ENCODE measurements around the gene KSR1.
"Not testable (repeated sequence)": the region's sequence is repeated elsewhere in the genome, so short reads cannot be mapped to it uniquely, and the experiment has no call there.

The KSR1 gene

DNA sequence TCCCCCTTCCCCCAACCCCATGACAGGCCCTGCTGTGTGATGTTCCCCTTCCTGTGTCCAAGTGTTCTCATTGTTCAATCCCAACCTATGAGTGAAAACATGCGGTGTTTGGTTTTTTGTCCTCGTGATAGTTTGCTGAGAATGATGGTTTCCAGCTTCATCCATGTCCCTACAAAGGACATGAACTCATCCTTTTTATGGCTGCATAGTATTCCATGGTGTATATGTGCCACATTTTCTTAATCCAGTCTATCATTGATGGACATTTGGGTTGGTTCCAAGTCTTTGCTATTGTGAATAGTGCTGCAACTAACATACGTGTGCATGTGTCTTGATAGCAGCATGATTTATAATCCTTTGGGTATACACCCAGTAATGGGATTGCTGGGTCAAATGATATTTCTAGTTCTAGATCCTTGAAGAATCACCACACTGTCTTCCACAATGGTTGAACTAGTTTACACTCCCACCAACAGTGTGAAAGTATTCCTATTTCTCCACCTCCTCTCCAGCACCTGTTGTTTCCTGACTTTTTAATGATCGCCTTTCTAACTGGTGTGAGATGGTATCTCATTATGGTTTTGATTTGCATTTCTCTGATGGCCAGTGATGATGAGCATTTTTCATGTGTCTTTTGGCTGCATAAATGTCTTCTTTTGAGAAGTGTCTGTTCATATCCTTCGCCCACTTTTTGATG, 28.9 kb upstream of the KSR1 start:
- not testable (repeated sequence) for DNase-seq

DNA sequence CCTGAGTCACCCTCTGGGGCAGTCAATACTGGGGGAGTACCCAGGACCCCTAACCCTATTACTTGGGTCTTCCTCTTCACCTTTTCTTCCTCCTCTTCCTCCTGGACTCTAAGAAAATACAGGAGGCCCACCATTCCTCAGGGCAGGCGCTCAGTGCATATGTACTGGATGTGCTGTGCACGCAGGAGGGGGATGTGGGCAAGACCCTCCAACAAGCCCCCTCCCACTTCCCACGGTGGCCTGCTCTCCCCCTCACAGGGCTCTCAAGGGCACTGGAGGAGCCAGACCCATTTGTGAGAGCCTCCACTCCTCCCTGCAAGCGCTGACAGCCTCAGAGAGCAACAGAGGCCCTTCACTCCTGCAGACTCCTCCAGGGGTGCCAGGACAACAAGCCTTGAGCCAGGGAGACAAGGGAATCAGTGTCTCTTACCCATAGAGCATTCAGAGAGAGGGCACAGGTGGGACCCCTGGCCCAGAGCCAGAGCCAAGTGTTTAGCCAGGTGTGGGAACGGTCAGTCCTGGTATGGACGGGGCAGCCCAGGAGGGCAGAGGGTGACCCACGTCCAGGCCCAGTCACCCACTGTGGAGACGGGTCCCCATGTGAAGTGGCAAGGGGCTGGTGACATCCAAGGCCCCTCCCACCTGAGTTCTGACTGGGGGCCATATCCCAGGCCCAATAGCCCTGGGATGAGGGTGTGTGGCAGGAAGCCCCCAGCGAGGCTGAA, 27.3 kb upstream of the KSR1 start:
- no peak for DNase-seq

DNA sequence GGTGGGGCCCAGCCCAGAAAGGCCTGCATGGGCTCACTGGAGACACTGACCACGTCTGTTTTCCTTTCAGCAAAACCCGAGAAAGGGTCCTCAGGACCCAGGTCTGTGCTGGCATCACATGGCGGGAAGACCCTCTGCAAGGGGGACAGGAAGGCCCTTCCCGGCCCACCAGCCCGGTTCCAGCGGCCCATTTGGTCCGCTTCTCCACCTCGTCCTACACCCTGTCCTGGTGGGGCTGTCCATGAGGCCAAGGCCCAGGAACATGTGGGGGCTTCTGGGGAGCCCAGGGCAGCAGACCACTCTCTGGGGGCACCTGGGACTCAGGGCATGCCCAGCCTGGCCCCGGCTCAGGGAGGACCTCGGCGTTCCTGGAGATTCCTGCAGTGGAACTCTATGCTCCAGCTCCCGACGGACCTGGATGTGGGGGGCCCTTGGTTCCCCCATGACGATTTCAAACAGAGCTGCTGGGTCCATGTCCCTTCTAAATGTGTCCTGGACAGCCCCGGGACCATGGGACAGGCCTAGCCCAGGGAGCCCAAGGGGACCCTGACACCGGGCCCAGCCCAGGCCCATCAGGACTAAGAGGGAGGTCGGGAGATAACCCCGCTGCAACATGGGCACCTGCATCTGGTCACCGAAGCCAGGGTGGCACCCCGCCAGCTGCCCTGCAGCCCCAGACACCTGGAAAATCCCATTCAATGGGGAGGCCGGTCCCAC, 26.4 kb upstream of the KSR1 start:
- no peak for DNase-seq

DNA sequence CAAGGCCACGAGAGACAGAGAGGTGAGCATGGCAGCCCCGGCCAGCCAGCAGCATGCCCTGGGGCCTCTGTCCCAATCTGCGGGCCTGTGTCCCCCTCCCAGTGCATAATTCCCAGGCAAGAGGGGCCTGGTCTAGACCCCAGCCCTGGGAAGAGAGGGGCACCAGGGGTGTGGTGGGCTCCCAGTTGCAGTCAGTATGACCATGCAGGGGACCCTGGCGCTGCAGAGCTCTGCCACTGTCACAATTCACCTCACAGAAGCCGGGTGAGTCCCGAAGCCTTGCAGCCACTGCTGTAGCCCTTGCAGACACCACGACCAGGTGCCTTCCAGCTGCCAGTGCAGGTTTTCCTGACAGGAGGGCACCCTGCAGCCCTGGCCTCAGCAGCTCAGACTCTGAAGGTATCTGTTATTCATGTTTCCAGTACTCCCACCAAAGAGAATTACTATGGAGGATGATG, 25.8 kb upstream of the KSR1 start:
- no peak for DNase-seq

DNA sequence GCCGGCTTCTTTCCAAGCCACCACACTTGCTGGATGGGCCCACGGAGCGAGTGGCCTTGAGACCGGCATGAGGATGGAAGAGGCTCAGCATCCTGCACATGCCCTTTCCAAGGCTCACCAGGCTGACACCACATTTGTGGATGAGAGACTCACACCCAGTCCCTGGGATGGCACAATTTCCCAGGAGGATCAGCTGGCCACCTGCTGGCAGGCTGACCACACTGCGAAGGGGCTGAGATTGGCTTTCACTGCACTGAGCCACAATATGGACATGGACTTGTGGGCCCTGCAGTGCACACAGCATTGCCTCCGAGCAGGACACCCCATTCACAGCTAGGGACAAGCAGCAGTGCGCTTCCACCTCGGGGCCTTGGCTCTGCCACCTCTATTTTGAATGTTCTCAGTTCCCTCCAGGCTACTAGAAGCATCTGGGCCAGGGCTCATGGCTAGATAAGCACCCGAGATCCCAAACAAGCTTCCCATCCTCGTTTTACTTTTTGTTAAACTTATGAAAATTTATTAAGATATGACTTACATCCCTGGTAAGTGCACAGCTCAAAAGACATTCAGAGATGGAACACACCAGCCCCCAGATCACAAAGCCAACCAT, 25.3 kb upstream of the KSR1 start:
- DNase-seq, result no peak

DNA sequence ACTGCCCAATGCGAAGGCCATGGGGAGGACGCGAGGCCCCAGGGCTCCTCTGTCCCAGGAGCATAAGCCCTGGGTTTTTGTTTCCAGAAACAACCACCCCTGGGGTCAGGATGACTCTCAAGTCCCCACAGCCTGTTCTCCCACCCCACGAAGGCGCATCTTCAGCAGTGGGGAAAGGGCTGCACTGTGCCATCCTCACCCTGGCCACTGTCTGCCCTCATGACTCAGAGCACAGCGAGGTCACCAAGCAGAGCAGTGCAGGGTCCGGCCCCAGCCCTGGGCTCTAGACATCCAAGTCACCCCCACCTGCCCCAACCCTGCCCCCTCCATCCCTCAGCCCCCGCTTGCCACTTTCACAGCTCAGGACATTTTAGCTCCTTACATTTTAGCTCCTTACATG, 22.7 kb upstream of the KSR1 start:
- DNase-seq, result no peak

DNA sequence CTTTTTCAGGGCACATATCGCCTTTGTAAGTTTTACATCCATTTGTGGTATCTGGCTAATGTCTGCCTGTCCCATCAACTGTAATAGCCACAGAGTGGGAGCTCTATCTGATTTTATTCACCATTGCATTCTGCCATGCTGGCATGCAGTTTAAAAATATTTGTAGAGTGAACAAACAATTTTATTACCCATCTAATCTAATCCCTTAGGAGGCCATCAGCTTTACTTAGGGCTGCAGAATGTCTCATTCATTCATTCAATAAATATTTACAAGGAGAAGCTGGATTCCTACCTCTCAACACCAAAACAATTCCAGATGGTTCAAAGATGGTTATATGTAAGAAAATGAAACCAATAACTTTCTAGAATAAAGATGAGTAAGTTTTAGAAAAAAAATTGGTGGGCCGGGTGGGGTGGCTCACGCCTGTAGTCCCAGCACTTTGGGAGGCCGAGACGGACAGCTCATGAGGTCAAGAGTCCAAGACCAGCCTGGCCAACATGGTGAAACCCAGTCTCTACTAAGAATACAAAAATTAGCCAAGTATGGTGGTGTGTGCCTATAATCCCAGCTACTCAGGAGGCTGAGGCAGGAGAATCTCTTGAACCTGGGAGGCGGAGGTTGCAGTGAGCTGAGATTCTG, 20.7 kb upstream of the KSR1 start:
- not testable (repeated sequence) for DNase-seq

DNA sequence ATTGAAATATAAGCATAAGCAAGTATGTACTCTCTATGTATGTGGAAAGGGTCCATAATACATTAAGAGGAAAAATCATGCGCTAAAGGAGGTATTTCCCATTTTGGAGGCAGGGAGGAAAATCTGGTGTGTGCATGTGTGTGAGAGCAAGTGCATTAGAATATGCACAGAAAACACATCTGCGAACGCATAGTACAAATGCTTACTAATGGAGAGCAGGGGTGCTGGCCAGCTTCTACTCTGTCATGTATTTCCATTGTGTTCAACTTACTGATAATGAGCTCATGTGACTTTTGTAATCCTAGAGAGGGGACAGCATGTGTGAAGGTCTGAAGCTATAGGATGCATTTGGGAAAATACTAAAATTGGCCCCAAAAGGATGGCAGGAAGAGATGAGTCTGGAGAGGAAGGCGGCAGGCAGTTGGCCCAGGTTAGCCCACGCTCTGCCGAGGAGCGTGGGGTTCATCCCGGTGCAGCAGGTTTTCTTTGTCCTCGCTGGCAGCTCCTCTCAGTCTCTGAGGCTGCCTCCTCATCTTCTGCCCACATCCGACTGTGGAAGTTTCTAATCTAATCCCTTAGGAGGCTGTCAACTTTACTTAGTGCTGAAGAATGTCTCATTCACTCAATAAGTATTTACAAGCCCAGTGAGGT, 17.8 kb upstream of the KSR1 start:
- no peak for DNase-seq

DNA sequence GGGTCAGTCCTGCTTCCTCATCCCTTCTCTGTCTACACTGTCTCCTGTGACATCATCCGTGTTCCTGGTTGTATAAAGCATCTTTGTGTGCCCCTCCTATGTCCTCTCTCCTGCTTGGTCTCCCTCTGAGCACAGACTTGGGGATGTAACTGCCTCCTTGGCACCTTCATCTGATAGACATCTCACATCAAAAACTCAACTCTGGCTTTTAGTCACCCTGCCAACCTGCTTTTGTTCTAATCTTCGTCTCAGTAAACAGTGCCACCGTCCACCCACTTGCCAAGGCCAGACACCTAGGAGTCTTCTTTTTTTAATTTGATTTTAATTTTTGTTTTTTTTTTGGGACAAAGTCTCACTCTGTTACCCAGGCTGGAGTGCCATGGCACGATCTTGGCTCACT, 16.9 kb upstream of the KSR1 start:
- no peak for DNase-seq

DNA sequence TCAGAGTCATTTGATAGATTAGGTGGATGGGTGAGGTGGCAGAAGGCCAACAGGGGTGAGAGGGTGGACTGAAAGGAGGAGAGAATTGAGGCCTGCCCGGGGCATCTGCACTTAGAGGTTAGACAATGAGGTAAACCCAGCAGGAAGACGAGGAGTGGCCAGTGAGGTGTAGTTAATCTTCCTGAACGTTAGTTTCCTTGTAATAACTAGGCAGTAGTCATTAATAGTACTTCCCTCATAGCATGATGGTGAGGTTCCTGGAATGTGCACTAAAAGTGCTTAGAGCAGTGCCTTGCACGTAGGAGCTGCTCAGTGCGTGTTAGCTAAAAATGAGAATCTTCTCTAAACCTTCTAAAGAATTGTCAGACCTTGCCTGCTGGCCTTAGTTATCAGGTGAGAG, 13.5 kb upstream of the KSR1 start:
- DNase-seq, result no peak

DNA sequence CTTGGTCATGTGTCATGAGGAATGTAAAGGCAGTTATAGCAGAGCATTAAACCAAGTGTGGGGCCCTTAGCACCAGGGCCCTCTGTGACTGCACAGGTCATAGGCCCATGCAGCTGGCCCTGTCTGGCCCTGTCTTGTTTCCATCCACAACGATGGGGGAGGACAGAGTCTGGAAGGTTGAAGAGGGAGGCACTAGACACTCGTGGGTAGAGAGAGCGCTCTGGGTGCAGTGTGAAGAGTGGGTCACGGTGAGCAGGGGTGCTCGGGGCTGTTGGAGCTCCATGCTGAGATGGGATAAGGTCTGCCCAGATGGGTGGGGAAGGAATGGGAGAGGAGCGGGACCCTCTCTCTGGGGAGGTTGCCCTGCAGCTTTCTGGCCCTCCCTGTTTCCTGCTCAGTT, 12.8 kb upstream of the KSR1 start:
- DNase-seq, result no peak

DNA sequence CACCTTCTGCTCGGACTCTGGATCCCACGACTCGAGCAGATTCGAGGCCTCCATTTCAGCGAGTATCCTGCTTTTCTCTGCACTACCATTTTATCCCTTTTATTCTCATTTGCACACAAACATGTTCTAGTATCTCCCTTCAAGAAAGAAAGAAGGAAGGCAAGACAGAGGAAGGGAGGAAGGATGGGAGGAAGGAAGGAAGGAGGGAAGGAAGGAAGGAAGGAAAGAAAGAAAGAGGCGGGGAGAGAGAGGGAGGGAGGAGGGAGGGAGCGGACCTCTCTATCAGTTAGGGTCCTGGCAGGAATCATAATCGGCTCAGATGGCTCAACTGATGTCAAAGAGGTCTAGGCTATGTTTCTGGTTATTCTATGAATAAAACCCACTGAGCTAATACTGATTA, 10.3 kb upstream of the KSR1 start:
- DNase-seq, result no peak

DNA sequence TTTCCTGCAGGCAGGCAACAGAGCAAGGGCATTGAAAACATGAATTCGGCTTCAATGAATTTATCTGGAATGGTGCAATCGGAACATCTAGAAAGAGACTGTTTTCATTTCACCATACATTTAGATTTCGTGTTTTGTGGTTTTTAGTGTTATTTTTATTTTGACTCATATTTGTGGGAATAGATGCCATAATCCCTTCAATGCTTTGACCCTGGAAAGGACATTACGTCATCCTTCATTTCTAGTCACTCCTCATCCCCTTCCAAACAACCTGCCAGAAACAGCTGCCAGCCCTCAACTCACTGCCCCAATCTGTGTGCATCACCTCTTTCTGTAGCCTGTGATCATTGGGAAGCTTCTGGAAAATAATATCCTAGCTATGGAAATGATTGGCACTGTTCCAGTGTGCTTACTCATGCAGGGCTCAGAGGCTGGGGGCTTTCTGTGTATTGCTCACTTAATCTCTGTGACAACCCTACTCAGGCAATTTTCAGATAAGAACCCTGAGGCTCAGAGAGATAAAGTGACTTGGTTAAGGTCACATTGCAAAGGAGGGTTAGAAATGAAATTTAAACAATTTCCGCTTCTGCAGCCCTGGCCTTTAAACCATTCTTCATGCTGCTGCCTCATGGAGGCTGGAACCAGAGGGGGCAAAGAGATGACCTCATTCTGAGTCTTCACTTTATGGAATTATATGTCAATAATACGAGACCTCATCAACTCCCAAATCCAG, 9.5 kb upstream of the KSR1 start:
- no peak for DNase-seq

DNA sequence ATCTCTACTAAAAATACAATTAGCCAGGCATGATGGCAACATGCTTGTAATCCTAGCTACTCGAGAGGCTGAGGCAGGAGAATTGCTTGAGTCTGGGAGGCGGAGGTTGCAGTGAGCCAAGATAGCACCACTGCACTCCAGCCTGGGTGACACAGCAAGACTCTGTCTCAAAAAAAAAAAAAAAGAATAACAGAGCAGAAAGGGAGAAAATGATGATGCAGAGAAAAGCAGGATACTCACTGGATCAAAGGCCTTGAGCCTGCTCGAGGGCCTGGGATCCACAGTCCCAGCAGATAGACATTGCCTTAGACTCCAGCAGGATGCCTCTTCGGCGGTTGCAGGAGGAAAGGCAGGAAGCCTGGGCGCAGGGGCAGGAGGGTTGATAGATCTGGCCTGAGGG, 7.7 kb upstream of the KSR1 start:
- not testable (repeated sequence) for DNase-seq

DNA sequence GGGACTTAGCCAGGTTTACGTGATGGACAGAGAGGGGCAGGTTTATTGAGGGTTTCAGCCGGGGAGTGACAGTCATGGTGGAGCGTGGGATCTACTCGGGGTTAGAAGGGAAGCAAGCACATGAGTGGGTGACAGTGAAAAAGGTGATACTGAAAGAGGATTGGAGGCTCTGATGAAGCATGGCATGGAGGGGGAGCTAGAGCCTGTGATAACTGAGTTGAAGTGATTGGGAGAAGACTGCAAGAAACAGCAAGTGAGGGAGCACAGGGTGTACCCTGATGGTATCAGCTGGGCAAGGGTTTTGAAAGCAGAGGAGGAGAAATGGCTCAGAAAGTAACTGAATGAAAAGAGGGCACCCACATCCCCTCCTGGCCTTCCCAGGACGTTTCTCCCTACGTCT, 6.7 kb upstream of the KSR1 start:
- DNase-seq, result no peak

DNA sequence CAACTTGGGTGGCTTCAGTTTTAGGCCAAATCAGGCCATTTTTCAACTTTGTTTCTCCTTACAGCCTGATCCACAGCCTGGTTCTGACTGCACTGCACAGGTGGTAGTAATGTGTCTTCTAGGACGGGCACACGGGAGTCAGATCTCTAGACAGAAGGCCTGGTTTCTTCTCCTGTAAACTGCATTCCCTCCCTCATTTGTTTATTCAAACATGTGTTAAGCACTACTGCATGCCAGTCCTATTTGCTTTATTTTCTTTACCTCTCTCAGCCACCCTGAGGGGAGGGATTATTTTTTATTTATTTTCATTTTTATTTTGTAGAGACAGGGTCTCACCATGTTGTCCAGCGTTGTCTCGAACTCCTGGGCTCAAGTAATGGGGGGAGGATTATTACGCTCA, 6.3 kb upstream of the KSR1 start:
- DNase-seq, result no peak

DNA sequence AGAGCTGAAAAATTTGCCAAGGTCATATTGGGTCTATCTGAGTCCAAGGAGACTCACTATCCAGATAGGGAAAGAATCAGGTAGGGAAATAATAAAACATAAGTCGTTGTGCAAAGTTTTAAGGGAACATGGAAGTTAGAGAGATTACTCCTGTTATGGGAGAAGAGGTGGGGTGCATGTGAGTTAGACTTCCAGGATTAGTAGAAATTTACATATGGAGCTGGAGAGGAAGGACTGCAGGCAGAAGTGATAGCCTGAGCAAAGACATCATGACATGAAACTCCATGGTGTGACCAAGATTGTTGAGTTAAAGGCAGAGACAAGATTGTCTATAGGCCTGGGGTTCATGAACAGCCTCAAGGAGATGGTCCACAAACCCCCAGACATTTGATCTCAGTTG, 5.8 kb upstream of the KSR1 start:
- DNase-seq, result no peak

DNA sequence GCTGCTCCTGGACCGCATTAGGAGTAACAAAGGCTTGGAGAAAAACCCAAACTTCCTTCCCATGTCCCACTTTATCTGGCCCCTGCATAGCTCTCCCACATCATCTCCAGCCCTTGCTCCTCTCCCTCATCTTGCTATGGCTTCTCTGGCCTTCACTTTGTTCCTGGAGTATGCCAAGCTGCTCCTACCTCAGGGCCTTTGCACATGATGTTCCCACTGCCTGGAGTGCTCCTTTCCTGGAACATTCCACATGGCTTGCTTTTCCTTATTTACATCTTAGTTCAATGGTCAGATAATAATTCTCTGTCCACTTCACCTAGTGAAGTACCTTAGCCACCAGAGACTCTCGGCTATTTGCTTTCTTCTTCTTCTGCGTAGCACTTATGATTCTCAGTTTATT, 4.3 kb upstream of the KSR1 start:
- no peak for DNase-seq

DNA sequence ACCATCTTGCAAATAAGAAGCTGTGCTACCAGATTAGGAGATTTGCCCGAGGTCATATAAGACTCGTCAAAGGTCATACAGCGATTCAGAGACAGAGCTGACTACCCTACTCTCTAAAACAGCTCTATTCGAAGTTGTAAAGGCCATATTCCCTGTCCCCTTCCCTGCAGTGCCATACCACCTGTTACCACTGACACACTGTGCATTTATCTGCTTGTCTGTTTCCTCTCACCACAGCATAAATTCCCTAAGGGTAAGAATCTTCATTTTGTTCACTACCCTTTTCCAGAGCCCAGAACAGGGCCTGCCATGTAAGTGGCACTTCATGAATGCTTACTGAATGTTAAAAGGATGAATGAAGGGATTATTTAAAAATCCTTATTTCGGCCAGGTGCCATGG, 3.4 kb upstream of the KSR1 start:
- no peak for DNase-seq

DNA sequence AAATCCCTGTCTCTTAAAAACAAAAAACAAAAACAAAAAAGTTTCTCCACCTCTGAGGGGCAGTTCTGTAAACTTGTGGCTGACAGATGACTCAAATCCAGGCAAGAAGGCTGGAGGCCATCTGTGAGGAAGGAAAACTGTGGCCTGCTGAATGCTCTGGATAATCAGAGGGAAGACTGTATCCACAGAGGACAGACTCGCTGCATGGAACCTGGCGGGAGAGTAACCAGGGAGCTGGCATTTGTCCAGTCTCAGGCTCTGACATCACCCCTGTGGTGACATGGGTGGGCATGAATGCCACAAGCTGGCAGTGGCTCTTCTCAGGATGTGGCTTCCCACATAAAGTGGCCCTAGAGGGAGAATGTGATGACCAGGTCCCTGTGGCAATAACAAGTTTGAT, 2.8 kb upstream of the KSR1 start:
- DNase-seq, result no peak

DNA sequence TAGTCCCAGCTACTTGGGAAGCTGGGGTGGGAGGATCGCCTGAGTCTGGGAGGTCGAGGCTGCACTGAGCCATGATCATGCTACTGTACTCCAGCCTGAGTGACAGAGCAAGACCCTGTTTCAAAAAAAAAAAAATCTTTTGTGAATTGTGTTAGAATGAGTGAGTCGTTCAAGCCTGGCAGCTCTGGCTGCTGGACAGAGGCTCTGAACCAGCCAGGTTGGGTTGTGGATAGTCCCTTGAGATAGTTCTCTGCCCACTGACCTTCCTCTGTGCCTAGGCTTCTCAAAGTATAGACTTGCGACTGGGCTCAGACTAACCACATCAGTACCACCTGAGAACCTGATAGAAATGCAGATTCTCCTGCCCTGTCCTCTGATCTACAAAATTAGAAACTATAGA, 2.2 kb upstream of the KSR1 start:
- no peak for DNase-seq
